Endothelial cell (in vitro differentiated cells): ENCODE measurements around the gene LSM12. TPM values are rescaled to one million over a fixed set of nuclear protein-coding genes. Genes with fewer than 3 reads are reported as not detected.

Experiments
- DNase-seq: peaks from one replicate; pipeline ENCODE4 v3.0.0; 2021; ENCODE audit warnings: low spot score
- H3K27ac Mint-ChIP-seq: one replicate; pipeline ENCODE4 v1.8.0; 2021; ENCODE audit warnings: mixed read lengths, inconsistent platforms; ENCODE audit not compliant: unreplicated experiment
- H3K27me3 Mint-ChIP-seq: one replicate; pipeline ENCODE4 v1.8.0; 2021; ENCODE audit warnings: mild to moderate bottlenecking, moderate library complexity, mixed read lengths, inconsistent platforms; ENCODE audit not compliant: unreplicated experiment
- H3K36me3 Mint-ChIP-seq: one replicate; pipeline ENCODE4 v1.8.0; 2021; ENCODE audit warnings: mild to moderate bottlenecking, low read depth, mixed read lengths, inconsistent platforms; ENCODE audit not compliant: unreplicated experiment
- H3K4me1 Mint-ChIP-seq: one replicate; pipeline ENCODE4 v1.8.0; 2021; ENCODE audit warnings: mild to moderate bottlenecking, mixed read lengths, inconsistent platforms; ENCODE audit not compliant: unreplicated experiment
- H3K4me3 Mint-ChIP-seq: one replicate; pipeline ENCODE4 v1.8.0; 2021; ENCODE audit warnings: mild to moderate bottlenecking, mixed read lengths, inconsistent platforms; ENCODE audit not compliant: unreplicated experiment
- H3K9me3 Mint-ChIP-seq: one replicate; pipeline ENCODE4 v1.8.0; 2021; ENCODE audit warnings: mixed read lengths, inconsistent platforms; ENCODE audit not compliant: unreplicated experiment
- total RNA-seq: library from RNA; stranded (reverse); fragmentation: NEBNext Ultra II Directional; extraction: Animal tissue kit (Norgen Biotek cat#: 25700); gene quantifications from one replicate; pipeline ENCODE4 v1.2.1, GENCODE V29; 2021; ENCODE audit not compliant: unreplicated experiment
- TF ChIP-seq, protein P1 (sequence below): fragments of 200-600 bp; sonication (generic); IDR thresholded peaks from one replicate; pipeline ENCODE4 v1.5.0; 2021; ENCODE audit warnings: antibody characterized with exemption; ENCODE audit not compliant: unreplicated experiment

The LSM12 gene
- total RNA-seq, 1 donor from 2014 or later: 63.0 TPM

DNA sequence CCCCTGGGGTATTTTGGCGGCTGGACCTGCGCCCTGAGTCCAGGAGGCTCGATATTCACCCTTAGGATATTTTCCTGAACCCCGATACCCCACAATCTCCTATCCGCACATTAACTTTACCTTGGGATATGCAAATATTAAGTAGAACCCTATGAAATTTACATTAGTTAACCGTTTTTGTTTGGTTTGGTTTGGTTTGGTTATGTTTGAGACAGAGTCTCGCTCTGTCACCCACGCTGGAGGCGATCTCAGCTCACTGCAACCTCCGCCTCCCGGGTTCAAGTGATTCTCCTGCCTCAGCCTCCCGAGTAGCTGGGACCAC is 71.4 kb downstream of the LSM12 start:
- H3K36me3 Mint-ChIP-seq: no peaks in the 10 kb centered on the region
- DNase-seq: no peak
- H3K27me3 Mint-ChIP-seq: peaks cover 5% of the 10 kb centered on the region
- H3K9me3 Mint-ChIP-seq: no peaks in the 10 kb centered on the region
- H3K27ac Mint-ChIP-seq: no peak overlapping the region
- H3K4me1 Mint-ChIP-seq: no peaks in the 10 kb centered on the region
- TF ChIP-seq, protein P1, sequence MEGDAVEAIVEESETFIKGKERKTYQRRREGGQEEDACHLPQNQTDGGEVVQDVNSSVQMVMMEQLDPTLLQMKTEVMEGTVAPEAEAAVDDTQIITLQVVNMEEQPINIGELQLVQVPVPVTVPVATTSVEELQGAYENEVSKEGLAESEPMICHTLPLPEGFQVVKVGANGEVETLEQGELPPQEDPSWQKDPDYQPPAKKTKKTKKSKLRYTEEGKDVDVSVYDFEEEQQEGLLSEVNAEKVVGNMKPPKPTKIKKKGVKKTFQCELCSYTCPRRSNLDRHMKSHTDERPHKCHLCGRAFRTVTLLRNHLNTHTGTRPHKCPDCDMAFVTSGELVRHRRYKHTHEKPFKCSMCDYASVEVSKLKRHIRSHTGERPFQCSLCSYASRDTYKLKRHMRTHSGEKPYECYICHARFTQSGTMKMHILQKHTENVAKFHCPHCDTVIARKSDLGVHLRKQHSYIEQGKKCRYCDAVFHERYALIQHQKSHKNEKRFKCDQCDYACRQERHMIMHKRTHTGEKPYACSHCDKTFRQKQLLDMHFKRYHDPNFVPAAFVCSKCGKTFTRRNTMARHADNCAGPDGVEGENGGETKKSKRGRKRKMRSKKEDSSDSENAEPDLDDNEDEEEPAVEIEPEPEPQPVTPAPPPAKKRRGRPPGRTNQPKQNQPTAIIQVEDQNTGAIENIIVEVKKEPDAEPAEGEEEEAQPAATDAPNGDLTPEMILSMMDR: peak; percentile 59
- H3K4me3 Mint-ChIP-seq: no peak overlapping the region

GRCh38 chr17:43994272-43995149 is 72.0 kb downstream of the LSM12 start:
- DNase-seq: peak; percentile 78
- H3K36me3 Mint-ChIP-seq: no peaks in the 10 kb centered on the region
- TF ChIP-seq, protein P1: peak; percentile 96
- H3K27me3 Mint-ChIP-seq: peaks cover 5% of the 10 kb centered on the region
- no peak overlapping the region for H3K4me3 Mint-ChIP-seq
- H3K27ac Mint-ChIP-seq: no peak overlapping the region
- no peaks in the 10 kb centered on the region for H3K4me1 Mint-ChIP-seq
- no peaks in the 10 kb centered on the region for H3K9me3 Mint-ChIP-seq

GRCh38 chr17:43992641-43993040 is 73.8 kb downstream of the LSM12 start:
- DNase-seq: no peak
- Mint-ChIP-seq H3K27ac (no peak overlapping the region), H3K9me3 (no peaks in the 10 kb centered on the region), H3K27me3 (peaks cover 4% of the 10 kb centered on the region), H3K4me3 (no peak overlapping the region), H3K36me3 (no peaks in the 10 kb centered on the region), H3K4me1 (no peaks in the 10 kb centered on the region)
- TF ChIP-seq, protein P1: no peak

GRCh38 chr17:43988301-43988700 is 78.2 kb downstream of the LSM12 start:
- Mint-ChIP-seq H3K27ac (no peak overlapping the region), H3K27me3 (no peaks in the 10 kb centered on the region), H3K36me3 (no peaks in the 10 kb centered on the region), H3K4me1 (no peaks in the 10 kb centered on the region), H3K4me3 (no peak overlapping the region), H3K9me3 (no peaks in the 10 kb centered on the region)
- DNase-seq: no peak
- TF ChIP-seq, protein P1: no peak

- Mint-ChIP-seq H3K36me3 (no peaks in the 10 kb centered on the region), H3K27ac (no peak overlapping the region), H3K27me3 (peaks cover 4% of the 10 kb centered on the region), H3K4me3 (no peak overlapping the region), H3K4me1 (no peaks in the 10 kb centered on the region), H3K9me3 (no peaks in the 10 kb centered on the region)
- DNase-seq: no peak
- TF ChIP-seq, protein P1: no peak
Measured at GRCh38 chr17:43987131-43988021, 79.1 kb downstream of the LSM12 start.
